CD4-positive, alpha-beta T cell treated with Interleukin-17A for 1 hour (primary cell): ENCODE results near the gene GLIPR1.
"Not testable (repeated sequence)": the region's sequence is repeated elsewhere in the genome, so short reads cannot be mapped to it uniquely, and the experiment has no call there.

Source experiments
- DNase-seq: peaks from one replicate; pipeline ENCODE4 v3.0.0-alpha.2; 2020

GLIPR1 gene

GRCh38 chr12:75476071-75476470, 4.5 kb upstream of the GLIPR1 start:
- DNase-seq: no peak

- no peak for DNase-seq
Measured at GRCh38 chr12:75477137-75477536, 3.4 kb upstream of the GLIPR1 start.

- peak; percentile 81 for DNase-seq
Measured at GRCh38 chr12:75478116-75478794, 2.3 kb upstream of the GLIPR1 start.

DNA sequence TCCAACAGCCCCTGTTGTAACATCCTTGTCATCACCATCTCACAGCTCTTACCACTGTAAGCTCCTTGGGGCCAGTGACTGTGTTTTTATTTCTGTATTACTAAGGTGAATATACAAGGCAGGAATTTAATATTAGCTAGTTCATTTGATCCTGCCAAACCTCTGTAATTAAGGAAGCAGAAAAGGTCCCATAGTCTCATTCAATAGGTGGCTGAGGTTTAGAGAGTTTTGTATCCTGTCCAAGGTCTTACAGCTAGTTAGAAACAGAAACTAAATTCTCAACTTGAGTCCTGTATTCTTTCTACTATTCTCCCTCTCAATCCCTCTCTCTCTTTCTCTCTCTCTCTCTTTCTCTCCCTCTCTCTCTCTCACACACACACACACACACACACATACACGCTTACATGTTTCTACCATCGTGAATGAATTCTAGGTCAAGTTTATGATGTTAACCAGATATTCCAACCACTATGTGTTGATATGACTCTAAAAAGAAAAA, 543 bp upstream of the GLIPR1 start:
- peak; percentile 64 for DNase-seq

DNA sequence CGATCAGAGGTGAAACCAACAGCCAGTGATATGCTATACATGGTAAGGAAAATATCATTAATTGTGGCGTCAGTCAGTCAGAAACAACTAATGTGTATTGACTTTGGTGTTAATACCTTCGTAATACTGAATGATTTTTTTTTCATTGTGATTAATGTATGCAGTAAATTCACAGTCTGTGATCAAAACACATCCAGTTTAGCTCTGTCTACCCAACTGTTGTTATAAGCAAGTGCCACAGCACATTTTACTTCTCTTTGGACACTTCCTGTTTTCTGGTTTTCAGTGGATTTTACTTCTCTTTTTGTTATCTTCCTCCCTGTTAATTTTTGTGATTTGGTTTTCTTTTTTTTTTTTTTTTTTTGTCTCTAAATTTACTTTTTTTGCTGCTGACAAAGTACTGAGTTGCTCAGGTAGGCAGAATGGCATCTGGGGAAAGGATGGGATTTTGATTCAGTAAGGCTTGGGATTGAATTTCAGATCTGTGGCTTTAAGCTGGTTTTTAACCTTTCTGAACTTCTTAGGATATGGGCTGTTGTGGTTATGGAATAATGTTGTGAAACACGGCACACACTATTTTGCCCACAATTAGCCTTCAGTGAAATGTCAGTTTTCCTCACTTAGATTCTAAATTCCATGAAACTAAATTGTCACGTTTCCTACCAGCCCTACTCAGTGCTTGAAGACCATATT, 604 bp downstream of the GLIPR1 start:
- DNase-seq: no peak

- peak; percentile 56 for DNase-seq
Measured at GRCh38 chr12:75481774-75482173, 1.2 kb downstream of the GLIPR1 start.

DNA sequence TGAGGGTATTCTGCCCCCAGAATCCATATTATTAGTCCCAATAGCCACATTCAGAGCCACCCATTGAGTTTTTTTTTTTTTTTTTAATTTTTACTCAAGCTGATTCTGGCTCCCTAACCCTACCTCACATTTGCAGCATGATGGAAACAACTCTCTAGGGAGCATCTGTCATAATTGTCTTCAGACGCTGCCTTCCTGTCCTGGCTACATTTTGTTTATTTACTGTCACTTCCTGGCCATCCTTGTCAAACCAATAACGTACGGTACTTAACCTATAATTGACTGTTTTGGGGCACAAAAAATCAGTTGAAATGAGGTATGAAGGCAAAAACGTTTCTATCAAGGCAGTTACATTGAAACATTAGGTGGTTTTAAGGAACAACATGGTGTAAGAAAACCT, 2.1 kb downstream of the GLIPR1 start:
- DNase-seq: peak; percentile 79

DNA sequence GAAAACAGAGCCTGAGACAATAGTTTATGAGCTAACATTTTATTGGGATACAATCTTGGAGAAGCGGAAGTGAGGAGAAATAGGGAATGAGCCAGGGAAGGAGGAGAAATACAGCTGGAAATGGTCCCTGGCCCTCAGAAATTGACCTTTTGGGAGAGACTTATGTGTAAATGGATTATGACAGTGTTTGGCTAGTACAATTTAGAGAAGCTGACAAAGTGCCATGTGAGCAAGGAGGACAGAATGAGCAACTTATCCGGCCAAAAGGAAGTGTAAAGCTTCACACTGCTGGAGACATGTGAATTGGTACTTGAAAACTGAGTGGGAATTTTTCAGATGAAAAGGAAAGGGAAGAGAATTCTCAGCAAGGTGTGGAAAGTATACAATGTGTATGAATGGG, 2.9 kb downstream of the GLIPR1 start:
- no peak for DNase-seq

DNA sequence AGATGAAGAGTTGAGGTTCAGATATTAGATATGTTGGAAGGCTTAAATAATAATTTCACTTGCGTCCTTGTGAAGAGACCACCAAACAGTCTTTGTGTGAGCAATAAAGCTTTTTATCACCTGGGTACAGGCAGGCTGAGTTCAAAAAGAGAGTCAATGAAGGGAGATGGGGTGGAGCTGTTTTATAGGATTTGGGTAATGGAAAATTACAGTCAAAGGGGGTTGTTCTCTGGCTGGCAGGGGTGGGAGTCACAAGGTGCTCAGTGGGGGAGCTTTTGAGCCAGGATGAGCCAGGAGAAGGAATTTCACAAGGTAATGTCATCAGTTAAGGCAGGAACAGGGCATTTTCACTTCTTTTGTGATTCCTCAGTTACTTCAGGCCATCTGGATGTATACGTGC, 3.9 kb downstream of the GLIPR1 start:
- DNase-seq: not testable (repeated sequence)

DNA sequence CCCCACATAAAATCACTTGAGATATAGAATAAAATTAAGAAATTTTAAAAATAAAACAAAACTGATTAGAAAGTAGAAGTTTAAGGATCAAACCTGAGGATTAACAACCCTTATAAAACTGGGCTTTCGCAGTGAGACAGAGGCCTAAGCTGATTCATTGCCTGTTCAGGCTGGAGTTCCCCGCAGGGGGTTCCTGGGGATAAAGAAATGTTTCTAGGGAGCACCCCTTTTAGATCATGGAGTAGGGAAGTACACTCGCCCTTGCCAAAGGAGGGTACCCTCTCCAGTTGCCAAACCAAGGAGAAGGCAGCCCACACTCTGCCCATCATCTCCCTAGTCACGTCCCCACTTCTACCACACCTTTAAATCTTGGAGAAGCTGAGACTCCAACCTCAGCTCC, 6.8 kb downstream of the GLIPR1 start:
- DNase-seq: no peak

DNA sequence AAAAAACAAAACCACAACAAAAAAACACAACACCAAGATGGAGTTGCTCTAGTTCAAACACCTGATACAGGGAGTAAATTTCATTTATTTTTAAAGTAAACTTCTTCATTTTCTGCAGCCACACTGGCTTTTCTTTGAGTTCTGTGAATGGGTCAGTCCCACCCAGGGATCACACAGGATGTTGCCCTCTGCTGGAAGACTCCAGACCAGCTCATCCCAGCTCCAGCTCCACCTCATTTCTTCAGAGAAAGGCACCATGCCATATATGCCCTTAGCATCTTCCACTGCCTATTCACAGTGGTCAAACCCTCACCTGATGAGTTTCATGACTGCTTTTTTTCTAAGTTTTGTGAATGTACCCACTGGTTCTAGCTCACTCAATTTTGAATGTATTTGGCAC, 8.0 kb downstream of the GLIPR1 start:
- DNase-seq: peak; percentile 39

DNA sequence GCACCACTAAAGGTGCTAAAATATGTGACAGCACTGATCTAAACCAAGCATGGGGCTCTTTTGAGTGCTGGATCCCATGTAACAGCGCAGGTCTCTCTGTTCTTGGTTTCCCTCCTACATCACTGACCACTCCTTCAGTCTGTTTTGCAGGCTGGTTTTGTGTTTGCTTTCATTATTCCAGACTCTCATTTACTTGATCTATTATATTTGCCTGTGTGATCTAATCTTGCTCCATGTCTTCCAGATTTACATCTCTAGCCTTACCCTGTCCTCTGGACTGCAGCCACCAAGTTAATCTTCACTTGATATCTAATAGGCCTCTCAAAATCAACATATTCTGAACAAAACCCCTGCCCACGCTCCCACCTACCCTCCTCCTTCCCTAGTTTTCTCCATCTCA, 8.6 kb downstream of the GLIPR1 start:
- no peak for DNase-seq

GRCh38 chr12:75489613-75490210, 9.2 kb downstream of the GLIPR1 start:
- no peak for DNase-seq

DNA sequence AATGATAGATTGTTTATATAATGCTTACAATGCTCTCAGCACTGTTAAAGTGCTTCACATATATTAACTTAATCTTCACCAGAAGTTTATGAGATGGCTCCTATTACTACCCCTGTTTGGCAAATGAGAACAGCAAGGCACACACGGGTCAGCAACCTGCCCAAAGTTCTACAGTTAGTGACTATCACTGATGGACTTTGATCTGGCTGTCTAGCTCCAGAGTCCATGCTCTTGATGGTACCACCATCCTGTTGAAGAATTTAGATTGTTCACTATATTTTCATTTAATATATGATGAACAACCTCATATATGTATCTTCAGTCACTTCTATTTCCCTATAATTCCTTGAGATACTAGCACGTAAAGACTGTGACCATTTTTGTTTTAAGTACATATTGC, 10.6 kb downstream of the GLIPR1 start:
- DNase-seq: no peak

GRCh38 chr12:75503459-75503858, 22.9 kb downstream of the GLIPR1 start:
- no peak for DNase-seq

DNA sequence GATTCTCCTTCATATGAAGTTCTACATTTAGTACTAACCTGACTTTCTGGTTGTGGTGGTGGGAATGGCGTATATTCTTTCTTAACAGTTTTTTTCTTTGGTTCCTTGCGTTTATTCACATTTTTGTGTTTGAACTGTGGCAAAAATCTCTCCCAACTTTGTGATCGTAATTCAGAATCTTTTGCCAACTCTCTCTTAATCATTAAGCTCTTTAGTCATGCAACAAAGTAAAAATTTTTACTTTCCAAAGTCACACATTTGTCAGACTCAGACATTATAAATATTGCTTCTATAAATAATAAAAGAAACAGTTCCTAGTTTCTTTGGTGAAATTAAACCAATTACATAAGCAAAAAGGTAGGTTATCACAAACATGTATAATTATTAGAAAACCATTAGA, 23.3 kb downstream of the GLIPR1 start:
- DNase-seq: no peak

DNA sequence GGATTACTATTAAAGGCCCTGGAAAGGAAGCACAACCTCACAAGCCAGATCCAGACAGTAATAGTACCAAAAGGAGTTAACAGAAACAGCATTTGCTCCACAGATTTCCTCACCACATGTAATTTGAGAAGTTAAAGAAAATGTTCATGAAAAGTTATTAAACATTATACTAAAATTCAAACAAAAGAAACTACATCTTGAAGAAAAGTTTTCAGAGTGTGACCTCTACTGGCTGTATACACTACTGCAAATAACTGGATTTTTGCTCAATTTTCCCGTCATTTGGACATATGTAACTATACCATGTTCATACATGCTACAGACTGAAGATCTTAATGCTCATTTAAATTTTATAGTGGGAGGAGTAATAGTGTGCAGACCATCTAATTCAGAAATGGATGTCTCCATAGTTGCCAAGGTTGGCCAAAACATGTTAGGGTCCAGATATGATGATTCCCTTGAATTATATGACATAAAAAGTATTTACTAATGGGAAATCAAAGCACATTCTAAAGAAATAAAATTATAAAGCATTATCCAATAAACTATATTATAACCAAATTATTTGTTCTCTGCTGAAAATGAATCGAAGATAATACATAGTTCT, 25.3 kb downstream of the GLIPR1 start:
- DNase-seq: peak; percentile 55

DNA sequence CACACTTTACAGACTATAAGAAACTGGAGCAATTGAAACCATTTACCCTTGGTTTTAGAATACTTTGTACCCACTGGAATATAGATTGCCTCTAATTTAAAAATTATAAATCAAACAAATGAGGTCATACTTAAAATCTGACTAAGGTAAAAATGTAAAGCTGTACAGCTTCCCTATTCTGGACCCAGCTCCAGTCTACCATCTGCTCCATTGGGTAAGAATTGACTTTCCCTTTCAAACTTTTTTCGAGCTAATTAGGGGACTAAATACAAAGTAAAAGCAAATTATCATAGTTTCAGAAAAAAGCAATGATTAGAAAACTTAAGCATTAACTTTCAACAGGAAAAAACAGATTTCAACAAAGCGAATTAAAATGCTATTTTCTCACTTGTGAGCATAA, 26.5 kb downstream of the GLIPR1 start:
- no peak for DNase-seq

- no peak for DNase-seq
Measured at GRCh38 chr12:75508159-75508558, 27.6 kb downstream of the GLIPR1 start.

- DNase-seq: no peak
Measured at GRCh38 chr12:75509621-75510020, 29.1 kb downstream of the GLIPR1 start.

DNA sequence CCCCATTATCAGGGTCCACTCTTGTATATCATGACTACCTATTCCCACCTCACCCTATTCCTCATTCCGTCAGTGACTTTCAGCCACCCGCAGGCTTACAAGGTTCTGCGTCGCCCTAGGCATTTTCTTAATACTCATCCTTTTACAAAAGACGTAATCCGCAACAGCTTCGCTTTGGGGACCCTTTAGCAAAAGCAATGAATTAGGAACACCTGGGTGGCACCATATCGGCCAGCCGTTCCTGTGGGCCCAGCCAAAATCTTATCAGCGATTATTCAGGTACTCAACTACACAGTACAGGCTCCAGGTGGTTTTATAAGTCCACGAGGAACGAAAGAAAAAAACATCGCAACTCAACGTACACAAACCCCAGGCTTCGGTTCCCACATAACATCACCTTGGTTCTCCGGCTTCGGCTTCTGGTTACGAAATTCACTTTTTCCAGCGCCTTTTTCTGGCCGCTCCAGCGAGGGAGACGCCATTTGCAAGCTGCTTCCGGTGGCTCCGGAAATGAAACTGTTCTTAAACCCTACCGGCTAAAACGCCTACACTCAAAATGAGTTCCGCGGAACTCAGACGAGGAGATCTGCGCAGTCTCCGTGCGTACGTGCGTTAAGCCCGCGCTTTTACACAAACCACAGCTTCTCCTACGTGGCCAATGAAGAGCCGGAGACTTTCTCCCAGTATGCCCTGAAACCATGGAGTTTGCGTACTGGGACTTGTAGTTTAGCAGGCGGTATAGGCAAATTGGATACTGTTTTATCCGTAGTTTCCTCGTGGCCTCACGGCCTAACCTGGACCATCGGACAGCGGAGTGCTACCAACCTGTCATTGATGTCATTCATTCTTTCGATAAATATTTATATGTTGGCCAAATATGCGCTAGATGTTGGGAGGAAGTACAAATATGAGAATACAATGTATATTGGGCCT, 30.8 kb downstream of the GLIPR1 start, which contains the start of gene KRR1:
TSS of gene KRR1 (minus strand) at position 494 of the 933 bp plus-strand sequence. CDS start at position 482, 12 bp downstream.
- DNase-seq: peak; percentile 95

DNA sequence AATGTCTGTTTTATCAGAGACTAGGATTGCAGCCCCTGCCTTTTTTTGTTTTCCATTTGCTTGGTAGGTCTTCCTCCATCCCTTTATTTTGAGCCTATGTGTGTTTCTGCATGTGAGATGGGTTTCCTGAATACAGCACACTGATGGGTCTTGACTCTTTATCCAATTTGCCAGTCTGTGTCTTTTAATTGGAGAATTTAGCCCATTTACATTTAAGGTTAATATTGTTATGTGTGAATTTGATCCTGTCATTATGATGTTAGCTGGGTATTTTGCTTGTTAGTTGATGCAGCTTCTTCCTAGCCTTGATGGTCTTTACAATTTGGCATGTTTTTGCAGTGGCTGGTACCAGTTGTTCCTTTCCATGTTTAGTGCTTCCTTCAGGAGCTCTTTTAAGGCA, 40.7 kb downstream of the GLIPR1 start:
- not testable (repeated sequence) for DNase-seq
